IPS-NIHi7 (cell line): ENCODE results near the gene ERRFI1.

Source experiments
- DNase-seq: peaks from one replicate; pipeline ENCODE4 v3.0.0; 2012; ENCODE audit warnings: mixed read lengths; ENCODE audit errors: extremely low spot score

The ERRFI1 gene

DNA sequence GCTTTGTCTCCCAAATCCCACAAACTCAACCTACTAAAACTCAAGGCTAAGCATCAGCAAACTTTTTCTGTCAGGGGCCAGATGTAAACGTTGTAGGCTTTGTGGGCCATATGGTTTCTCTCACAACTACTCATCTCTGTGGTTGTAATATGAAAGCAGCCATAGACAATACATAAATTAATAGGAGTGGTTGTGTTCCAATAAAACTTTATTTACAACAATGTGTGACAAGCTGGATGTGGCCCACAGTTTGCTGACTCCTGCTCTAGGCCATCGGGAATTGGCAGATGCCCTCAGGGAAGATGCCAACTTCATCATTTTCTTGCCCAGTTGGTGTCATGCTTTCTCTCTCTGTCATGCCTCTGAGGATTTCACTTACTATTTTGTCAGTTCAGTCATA is 17.5 kb upstream of the ERRFI1 start:
- no peak for DNase-seq

DNA sequence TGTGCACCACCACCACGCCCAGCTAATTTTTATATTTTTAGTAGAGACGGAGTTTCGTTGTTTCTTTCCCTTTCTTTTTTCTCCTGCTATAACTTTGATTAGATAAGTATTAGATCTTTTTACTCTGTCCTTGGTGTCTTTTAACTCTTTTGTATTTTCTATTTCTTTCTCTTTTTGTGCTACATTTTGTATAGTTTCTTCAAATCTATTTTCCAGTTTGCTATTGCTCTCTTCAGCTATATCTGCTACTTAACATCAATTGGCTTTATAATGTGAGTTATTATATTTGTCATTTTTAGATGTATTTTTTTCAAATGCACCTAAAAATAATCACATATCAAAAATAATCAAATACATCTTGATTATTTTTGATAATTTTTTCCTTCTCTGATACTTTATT is 16.0 kb upstream of the ERRFI1 start:
- no peak for DNase-seq

DNA sequence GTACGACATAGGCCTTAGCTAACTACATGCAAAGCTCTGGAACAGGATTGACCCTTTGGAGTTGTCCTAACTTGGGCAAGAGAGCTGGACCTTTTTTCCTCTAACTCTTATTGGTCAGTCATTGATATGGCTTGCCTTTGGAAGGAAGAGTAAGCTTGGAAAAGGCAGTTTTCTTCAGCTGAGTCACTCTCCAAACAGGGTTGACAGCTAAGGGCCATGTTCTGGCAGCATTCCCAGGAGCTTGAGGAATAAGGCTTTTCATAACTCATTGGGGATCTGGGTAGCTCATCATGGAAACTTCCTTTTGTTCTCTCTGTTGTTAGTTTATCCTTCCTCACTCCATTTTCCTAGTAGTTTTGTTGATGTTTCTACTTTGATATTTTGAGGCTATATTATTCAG is 14.5 kb upstream of the ERRFI1 start:
- DNase-seq, result no peak

DNA sequence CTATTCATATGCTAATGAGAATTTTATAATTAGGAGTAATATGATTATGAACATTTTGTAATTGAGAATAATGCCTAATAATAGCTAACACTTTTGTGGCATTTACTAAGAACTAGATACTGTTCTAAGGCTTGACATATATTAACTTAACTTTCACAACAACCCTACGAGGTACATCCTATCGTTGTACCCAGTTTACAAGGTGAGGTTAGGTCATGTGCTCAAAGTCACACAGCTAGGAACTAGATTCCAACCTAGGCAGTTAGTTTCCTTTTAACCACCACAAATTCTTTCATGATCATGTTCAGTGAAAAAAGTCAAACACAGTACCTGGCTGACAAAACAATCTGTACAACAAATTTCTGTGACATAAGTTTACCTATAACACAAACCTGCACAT is 13.0 kb upstream of the ERRFI1 start:
- DNase-seq, result no peak

DNA sequence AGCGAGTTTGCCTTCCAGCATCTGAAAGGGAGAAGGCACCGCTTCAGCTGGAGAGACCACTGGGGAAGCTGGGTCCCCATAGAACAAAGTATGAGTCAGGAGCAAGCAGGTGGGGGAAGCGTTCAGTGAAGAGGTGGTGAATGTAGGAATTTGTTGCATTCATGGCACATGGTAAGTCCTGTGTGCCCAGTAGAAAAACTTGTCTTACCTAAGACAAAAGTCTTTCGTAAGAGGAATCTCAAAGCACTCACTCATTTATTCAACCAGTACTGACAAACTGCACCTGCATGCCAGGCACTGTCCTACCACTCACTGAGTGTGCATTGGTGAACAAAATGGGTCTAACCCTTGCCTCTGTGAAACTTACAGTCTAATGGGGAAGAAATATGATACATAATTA is 9.2 kb upstream of the ERRFI1 start:
- no peak for DNase-seq

DNA sequence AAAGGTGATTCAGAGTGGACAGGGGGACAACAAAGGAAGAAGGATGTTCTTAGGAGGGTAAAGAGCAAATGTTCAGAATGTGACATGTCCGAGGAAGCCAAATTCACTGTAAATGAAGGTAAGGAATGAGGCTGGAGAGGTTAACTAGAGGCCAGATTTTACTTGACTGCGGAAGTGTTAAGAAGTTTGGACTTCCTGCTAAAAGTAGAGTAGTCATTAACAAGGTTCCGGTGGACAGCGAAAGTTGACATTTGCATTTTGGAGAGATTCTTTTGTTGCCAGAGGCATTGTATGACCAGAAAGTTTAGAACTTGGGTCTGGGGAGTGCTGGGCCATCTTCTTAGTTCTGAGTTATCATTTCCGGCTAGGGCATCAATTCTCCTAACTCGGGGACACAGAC is 7.2 kb upstream of the ERRFI1 start:
- DNase-seq, result no peak

DNA sequence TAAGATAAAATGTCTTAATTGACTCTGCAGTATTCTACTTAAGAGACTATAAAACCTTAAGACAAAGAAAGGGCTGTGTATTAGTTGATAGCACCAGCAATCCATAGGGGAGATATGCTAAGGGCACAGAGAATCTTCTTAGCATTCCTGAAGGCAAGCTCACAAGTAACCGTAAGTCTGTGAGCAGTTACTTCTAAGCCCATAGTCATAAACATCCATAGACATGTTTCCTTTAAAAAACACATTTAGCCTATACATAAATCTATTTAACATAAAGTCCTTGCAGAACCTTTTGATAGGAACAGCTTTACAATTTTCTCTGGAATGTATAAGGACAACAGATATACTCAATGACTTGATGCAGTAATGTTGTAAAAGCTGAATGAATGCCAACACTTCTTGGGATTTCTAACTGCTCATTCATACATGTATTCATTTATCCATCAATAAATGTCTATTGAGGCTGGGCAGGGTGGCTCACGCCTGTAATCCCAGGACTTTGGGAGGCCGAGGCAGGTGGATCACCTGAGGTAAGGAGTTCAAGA is 6.3 kb upstream of the ERRFI1 start:
- no peak for DNase-seq

DNA sequence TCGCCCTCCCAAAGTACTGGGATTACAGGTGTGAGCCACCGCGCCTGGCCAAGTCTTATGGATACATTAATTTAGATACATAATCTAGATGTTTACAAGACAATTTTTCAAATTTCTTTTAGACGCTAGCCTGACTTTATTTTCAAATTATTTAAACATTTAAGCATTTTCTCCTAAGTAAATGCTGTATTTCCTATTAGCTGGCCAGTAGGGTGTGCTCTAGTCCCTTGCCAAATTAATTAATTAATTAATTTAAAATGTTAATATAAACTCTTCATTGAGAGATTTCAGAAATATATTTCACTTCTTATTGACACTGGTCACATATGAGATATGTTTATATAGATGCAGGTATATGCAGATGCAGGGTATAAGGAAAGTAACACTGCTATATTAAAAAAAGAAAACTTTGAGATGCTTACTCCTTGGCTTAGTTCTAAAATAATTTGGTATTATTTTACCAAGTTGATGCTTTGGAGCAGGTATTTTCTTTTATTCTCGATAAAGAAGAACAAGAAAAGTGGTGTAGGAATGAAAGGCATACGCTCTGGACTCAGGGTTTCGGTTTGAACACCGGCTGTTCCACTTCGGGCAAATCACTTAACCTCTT is 5.2 kb upstream of the ERRFI1 start:
- no peak for DNase-seq

DNA sequence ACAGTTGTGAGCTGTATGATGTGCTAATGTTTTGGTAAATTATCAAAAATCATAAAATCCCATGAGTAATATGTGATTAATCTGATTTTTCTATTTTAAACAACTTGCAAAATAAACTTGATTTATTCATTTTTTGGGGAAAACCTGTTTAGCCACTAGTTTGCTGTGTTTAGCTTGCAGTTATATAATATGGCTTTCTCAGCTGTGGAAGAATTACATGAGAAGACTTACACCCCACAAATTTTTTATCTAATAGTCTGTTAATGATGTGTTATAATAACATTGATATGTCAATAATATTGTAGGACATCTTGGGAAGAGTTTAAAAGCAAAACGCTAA is 2.4 kb upstream of the ERRFI1 start:
- DNase-seq, result no peak

DNA sequence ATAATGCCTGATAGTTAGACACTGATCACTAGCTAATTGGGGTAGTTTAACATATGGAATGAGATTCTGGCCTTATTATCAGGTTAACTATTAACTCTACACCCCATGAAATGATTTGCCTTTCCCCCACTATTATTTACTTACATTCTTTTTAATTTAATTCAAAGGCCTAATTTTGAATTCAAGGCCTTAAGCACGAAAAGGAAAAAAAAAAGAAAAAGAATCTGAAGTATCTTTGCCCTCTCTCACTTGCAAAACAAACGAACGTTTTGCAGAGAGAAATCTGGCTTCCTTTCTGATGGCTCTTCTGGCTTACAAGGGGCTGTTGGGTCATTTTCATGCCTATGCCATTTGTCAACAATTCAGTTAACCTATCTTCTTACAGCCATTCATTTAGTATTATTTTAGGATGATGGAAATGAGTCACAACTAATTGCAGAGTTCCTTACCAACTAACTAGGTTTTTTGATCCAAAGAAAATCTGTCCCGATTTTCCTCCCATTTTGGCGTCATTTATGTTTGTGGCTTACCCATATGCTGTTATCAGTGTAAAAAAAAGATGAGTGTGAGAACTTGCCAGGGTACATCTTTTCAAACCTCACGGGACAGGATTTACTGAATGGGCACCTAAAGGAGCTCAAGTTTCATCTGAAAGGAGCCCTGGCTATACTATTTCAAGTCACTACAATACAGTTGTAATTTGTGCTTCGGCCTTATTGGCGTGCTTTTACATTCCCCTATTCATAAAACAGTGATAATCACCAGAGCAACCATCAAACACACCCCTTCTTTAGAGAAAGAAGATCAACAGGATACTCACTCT is 1.9 kb upstream of the ERRFI1 start:
- no peak for DNase-seq

DNA sequence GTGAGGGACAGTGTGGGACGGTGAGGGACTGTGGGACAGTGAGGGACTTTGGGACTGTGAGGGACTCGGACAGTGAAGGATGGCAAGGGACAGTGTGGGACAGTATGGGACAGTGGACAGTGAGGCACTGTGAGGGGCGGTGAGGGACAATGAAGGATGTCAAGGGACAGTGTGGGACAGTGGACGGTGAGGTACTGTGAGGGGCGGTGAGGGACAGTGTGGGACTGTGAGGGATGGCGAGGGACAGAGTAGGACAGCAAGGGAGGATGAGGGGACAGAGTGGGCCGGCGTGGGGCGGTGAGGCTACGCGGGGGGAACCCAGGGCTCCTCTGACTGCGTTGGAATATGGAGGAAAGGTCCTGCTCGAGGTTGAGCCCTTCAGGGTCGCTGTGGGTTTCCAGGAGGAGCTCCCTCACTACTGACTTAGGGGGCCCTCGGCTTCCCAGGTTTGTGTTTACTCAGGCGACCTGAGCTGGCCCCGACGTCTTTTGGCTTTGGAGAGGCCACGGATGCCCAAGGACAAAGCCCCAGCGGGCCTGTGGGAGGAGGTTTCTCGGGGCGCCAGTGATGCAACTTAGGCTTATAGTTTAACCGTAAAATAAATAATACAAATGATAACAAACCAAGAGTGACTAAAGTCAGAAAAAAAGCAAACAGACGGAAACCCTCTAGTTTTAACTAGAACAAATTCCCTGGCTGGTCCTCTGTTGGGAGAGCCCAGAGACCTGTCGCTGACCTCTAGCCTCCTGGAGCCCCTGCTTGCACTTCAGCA is 1.1 kb upstream of the ERRFI1 start:
- DNase-seq, result no peak

DNA sequence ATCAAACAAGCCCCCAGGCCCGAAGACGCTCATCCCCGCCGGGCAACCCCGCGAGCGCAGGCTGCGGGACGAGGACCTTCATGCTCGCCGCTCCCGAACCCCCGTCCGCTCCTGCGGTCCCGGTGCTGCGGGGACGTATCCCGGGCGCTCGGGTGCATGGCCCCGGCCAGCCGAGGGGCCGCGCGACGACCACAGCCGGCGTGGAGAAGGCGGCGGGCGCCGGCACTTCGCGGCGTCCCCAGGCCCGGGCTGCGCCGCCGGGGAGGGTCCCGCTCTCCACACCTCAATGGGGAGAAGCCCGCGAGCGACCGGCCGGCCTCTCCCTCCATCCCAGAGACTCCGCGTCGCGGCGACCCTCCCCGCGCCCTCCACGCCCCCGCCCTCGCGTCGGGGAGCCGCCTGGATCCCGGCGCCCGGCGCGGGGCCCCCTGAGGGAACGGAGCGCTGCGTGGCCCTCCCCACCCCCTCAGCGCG is 401 bp downstream of the ERRFI1 start:
- no peak for DNase-seq

DNA sequence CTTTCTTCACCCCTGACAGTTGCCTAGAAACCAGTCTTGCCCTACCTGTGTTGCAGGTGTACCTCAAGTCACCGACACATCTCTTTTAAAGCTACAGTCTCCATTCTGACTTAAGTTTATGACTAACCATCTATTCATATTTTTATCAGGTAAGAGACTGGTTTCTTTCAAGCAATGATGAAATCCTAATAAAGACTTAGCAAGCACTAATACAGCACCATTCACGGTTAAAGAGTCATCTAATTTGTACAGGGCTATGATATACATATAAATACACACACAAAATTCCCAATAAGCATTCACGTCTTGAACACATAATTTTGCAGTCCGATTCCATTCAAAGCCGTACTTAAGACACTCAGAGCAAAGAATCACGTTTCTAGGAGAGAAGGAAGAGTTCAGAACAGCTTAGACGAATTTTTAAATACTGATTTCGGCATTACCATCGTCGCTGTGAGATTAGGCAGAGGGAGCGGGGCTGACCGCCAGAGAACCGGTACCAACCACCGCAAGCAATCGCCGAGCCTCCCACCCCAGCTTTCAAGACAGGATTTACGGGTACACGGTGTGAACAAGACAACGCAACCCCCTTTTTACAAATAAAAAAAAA is 943 bp downstream of the ERRFI1 start:
- DNase-seq, result no peak

DNA sequence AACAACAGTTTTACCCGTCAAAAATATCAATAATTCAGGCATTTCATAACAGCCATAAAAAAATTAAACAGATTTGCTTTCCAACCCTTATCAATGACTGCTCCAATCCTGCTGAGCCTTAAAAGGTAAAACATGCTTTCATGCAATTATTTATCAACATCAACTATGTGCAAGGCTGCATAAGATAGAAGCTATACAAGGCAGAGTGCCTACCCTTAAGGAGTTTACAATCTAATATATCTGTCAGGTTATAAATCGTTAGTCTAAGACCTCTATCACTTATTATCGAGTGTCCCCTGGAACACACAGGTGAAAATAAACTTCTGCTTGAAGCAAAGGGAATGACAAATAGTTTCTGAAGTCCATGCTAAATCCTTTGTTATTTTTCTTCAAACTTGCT is 1.8 kb downstream of the ERRFI1 start:
- DNase-seq, result no peak

DNA sequence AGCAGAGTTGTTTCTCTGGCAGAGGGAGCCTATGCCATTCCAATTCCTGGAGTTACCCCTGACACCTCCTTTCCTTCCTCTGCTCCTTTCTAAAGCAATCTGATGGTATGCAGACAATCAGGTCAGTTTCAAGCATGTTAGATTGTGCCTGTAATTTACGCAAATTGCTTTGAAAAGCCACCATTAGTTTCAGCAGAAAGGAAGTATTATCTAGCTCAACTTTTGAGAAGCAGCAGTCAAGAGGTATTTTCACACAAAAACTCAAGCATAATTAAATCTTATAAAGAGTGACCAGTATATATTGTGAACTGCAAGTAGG is 2.2 kb downstream of the ERRFI1 start:
- no peak for DNase-seq

DNA sequence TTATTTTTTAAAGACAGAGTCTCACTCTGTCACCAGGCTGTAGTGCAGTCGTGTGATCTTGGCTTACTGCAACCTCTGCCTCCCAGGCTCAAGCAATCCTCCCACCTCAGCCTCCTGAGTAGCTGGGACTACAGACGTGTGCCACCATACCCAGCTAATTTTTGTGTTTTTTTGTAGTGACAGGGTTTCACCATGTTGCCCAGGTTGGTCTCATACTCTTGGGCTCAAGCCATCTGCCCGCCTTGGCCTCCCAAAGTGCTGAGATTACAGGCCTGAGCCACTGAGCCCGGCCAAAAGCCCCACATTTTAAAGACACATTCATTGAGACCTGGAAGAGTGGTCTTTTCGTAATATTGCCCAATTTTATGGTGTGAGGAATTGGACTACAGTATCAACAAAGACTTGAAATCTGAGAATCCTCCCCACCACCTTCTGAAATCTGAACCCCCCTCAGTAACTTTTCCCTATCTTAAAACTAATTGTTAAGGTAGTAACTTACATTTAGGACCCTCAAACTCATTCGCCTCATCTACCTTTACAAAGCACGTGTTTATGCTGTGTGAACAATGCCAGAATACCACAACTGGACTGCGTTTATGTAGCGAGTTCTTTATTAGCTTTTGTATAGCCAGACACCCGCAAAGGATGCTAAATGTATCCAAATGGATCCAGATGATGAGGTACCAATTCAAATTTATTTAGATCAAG is 2.7 kb downstream of the ERRFI1 start:
- no peak for DNase-seq

DNA sequence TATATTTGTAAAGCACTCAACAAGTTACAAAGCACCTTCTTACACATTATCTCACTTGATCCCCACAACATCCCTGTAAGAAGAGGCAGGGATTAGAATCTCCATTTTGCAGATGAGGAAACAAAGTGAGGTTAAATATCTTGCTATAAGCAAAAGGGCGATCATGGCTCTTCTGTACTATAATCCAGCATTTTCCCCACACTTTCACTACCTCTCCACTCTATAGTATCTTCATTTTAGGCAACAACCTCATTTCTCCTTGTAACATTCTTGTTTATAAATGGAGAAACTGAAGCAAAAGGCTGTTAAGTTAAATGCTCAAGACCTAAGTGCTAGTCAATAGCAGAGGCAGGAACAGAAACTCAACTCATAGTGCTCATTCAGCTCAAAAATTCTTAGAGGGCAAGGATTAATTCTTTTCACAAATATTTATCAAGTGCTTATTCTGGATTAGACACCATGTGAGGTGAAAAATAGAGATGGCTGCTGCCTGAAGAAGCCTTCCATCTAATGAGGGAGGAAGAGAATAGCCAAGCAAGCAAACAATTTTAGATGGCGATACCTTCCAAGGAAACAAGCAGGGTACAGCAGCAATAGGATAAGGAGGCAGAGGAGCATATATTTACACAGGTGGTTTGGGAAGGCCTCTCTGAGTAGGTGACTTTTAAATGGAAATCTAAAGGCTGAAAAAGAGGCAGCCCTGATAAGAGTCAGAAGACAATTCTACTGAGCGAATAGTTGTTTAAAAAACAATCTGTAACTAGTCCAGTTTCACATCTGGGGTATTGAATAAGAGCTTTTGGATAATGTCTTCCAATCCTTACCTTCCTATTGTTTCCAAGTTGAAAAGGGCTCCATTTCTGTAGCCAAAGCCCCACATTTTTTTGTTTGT is 3.5 kb downstream of the ERRFI1 start:
- DNase-seq, result no peak

DNA sequence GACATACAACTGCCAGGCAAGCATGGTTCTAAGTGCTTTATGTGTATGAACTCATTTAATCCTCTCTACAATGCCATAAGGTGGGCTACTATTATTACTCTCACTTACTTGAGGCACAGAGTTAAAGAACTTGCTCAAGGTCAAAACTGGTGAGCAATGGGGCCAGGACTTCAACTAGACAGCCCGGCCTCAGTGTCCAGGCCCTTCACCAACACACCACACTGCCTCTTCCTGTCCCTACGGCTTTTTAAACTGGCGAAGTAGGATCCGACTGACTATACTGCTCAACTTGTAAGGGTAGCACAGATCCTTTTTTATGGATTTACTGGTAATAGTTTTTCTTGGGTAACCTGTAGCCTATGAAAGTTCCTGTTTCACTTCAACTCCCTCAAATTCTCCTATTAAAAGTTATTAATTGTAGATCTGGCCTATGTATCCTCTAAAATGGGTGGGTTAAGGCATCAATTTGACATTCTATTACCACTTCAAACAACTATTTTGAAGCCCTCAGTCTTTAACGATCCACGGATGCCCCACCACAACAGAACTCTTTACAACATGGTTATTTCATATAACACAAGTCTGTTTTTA is 4.3 kb downstream of the ERRFI1 start:
- DNase-seq, result no peak

DNA sequence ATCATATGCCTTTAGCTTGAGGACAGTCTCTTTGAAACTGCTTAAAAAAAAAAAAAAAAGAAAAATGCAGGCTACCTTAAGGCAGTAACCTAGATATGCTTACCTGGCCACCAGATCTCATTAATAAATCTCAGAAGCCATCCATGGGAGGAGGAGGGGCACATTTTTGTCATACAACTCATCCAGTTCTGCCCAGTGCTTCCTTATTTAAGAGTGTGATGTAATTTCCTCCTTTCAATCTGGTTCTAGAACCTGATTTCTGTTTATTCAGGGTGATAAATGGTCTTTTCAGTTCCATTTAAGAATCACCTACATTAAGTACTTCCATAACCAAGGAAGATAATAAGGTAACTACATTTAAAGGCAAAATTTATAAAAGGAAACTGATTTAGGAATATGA is 6.1 kb downstream of the ERRFI1 start:
- DNase-seq, result no peak

DNA sequence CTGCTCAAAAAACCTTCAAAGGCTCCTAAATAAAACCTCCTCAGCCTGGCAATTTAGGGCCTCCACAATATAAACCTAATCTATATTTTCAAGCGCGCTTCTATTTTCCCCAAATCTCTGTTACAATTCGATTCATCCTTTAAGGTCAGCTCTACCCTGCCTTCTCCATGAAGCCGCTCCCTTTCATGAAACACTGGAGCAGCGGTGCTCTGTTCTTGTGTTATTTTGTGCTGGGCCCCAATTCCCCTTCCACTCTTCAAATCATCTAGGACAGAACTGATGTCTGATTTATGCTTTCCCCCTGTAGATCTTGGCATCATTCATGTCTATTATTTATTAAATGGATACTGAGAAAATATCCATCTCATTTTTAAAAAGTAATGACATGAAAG is 6.9 kb downstream of the ERRFI1 start:
- no peak for DNase-seq
